ENCODE results near the gene SNTG2.

The SNTG2 gene

DNA sequence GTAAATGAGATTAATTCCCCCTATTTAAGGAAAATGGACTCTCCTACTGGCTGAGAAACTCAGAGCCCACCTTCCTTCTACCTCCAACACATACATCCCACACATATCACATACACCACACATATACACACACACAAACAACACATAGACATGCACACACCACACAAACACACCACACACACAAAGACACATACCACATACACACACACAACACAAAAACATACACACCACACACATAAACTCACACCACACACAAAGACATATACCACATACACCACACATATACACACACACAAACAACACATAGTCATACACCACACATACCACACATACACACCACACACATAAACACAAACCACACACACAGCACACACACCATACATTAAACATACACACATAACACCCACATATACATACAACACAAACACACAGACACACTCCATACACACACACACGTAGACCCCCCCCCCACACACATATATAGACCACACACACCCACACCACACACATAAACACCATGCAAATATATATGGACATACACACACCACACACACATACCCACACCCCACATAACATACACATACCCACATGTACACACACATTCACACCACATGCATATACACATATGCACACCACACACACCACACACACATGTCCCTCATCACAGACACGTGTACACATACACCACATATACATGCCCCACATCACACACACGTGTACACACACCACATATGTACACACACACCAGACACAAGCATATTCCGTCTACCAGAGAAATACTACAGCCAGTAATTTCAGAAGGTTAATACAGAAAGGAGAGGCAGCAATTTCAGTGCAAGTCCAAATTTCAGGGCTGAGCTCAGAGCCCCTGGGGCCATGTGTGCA, 204.3 kb downstream of the SNTG2 start:
- no peak for DNase-seq

DNA sequence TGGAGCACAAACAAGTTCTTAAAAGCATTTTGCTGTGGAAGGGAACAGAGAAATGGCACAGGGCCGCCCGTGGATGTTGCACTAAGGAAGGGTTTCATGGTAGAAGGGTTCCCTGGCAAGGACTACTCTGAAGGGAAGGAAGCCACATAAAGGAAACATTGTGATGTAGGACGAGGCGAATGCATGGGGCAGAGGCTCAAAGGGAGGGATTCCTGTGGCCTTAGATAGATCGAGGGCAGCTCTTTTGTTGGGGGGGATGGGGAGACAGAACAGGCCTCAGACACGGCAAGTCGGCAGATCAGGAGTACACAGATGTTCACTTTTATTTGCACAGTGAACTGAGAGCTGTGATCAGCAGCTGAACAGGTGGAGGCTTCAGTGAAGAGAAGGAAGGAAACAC, 205.4 kb downstream of the SNTG2 start:
- DNase-seq = no peak

DNA sequence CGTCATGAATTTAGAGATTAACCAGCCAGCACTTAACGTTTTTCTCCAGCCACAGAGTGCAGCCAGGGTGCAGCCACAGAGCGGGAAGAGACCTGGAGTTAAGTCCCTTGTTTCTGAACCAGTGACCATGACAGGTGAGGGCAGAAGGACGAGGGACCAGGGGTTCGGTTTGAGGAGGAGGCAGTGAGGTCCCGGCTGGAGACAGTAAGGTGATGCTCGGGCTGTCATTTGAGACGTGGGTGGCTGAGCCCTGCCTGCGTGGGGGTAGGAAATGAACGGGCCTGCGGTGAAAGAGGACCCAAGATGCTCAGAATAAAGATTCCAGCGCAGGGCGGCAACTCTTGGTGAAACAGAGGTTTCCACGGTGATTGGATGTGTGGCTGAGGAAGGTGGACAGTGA, 205.9 kb downstream of the SNTG2 start:
- DNase-seq = no peak

DNA sequence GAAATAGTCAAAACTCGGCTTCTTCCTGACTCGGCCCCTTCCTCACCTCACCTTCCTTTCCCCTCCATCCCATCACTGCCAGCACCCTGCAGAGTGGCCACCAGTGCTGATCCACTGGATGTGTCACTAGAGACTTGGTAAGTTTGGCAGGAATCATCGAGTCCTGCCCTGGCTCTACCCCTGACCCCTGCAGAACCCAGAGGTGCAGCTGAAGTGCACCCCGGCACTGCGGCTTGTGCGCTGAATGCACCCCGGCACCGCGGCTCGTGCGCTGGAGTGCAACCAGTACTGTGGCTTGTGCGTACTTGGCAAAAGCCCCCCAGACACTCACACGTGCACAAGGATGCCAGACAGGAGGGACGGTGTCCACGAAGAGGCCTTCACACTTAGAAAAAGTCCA, 206.5 kb downstream of the SNTG2 start:
- DNase-seq = no peak

DNA sequence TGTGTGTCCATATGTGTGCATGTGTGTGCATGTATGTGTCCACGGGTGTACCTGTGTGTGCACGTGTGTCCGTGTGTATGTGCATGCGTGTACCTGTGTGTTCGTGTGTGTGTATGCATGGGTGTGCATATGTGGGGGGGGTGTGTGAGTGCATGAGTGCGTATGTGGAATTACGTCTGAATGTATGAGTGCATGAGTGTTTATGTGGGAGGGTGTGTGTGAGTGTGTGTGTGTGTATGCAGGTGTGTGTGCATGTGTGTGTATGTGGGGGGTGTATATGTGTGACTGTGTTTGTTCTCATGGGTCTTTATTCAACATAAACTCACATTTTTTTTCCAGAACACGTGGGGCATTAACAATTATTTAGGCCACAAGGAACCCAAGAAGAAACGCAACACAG, 208.4 kb downstream of the SNTG2 start:
- no peak for DNase-seq

DNA sequence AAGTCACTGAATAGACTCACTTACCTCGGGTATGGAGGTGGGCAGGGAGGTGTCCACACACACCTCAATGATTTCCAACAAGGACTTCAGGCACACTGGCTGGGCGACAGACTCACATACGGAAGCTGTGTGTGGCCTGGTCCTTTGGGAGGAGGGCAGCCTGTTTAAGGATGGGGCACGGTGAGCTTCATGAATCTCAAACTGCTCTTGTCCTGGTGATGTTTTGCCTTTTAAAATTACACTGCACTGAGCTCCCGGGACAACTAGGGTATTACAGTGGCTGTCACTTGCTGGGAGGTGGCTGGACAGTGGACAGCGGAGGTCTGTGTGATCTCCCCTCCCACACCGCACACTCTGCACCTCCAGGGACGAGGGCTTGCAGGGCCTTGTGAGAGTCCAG, 211.6 kb downstream of the SNTG2 start:
- DNase-seq = no peak

DNA sequence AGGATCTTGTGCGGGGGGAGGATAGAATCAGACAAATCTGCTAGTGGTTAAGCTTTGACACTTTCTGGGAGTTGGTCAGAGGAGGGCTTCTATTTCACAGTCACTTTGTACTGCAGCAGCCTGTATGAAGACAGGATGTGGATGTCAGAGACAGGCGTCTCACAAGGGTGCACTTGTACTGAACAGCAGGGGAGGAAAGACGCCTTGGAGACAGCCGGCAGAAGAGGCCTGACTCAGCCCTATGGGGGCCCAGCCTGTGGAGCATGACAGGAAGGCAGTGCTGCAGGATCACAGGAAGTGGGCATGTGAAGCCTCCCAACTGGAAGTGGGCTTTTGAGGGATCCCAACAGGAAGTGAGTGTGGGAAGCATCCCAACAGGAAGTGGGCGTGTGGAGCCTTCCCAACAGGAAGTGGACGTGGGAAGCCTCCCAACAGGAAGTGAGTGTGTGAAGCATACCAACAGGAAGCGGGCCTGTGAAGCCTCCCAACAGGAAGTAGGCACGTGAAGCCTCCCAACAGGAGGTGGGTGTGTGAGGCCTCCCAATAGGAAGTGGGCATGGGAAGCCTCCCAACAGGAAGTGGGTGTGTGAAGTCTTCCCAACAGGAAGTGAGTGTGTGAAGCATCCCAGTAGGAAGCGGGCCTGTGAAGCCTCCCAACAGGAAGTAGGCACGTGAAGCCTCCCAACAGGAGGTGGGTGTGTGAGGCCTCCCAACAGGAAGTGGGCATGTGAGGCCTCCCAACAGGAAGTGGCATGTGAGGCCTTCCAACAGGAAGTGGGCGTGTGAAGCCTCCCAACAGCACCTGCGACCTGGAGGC, 212.3 kb downstream of the SNTG2 start:
- peak; percentile 63 for DNase-seq

DNA sequence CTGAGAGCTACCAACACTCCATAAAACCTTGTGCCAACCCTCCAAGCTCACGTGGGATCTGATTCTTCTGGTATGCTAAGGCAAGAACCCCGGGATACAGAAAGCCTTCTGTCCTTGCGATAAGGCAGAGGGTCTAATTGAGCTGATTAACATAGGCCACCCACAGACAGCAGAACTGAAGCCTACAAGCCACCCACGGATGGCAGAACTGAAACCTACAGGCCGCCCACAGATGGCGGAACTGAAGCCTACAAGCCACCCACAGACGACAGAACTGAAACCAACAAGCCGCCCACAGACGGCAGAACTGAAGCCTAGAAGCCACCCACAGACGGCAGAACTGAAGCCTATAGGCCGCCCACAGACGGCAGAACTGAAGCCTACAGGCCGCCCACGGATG, 216.3 kb downstream of the SNTG2 start:
- DNase-seq = no peak

DNA sequence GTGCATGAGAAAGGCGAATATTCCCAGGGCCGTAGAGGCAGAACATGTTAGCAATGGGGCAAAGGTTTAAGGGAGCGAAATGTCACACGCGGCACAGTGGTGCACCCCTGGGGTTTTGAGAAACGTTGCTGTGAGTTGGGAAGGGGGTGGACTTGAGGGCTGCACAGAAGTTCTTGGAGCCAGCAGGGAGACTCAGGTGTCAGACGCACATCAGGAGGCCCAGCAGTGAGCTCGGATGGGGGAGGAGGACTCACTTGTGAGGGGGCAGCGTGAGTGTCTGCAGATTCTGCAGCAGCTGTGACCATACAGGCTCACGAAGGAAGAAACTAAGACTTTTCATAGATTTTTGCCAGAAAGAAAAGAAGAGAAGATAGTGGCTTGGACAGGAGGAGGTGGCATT, 218.2 kb downstream of the SNTG2 start:
- no peak for DNase-seq

DNA sequence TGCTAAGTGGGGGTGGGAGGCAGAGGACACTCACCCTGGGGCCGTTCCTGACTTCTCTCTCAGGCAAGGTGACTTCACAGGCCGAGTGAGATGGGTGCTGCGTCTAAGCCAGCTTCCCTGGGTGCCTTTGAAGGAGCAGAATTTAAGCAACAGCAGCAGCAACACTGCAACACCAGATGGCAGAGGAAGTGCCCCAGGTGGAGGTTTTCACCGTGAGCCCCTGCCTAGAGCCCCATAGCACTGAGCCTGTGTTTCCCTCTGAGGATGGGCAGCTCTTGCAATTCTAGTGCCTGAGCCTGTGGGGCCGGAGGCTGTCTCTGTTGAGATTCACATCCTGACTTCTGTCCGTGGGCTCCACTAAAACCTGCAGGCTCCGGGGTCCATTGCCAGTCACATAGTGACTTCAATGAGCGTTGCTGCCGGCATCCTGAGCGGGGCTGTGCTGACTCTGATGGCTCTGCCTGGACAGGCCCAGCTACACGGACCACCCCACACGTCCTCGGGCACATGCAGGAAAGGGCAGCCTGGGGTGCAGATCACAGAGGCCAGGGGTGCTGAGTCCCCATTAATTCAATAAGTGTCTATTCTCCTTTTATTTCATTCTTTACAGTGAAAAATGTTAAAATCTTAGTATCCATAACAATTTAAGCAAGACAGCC, 218.8 kb downstream of the SNTG2 start:
- DNase-seq = no peak

DNA sequence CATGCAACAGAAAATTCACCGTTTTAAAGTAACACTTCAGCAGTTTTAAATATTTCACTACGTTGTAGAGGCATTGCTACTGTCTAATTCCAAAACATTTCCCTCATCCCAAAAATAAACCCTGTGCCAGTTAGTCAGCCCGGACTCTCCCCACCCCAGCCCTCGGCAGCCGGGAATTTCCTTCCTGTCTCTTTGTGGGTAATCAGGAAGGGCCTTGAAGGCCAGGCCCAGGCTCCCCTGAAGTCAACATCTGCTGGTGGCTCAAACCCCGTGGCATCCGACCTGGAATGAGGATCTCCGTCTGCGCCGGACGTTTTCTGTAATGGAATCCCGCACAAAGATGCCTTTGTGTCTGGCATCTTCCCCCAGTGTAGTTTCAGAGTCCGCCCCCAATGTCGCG, 219.6 kb downstream of the SNTG2 start:
- DNase-seq = no peak

DNA sequence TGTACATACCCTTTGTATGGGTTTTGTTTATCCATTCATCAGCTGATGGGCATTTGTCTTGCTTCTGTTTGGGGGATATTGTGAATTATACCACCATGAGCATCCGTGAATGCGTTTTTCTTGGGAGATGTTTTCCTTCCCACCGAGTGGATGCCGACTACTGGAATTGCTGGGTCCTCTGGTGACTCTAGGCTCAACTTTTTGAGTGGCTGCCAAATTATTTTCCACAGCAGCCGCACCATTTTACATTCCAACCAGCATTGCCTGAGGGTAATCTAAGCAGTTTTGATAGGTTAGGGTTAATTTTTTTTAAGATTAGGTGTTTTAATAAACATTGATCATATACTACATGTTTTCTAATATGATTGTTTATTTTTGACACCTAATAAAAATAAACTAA, 220.1 kb downstream of the SNTG2 start:
- DNase-seq = no peak

DNA sequence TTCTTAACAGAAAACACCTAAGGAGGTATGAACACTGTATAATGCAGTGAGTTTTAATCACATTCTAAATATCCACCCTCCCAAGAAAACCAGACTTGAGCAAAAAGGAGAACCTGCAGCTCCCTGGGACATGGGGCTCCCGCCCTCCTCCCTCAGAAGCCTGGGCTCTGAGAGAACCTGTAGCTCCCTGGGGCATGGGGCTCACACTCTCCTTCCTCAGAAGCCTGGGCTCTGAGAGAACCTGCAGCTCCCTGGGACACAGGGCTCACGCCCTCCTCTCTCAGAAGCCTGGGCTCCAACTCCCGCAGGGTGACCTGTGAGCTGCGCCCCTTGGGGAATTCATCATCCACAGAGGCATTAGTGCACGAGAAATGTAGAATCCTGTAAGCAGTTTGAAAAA, 222.9 kb downstream of the SNTG2 start:
- DNase-seq = no peak

DNA sequence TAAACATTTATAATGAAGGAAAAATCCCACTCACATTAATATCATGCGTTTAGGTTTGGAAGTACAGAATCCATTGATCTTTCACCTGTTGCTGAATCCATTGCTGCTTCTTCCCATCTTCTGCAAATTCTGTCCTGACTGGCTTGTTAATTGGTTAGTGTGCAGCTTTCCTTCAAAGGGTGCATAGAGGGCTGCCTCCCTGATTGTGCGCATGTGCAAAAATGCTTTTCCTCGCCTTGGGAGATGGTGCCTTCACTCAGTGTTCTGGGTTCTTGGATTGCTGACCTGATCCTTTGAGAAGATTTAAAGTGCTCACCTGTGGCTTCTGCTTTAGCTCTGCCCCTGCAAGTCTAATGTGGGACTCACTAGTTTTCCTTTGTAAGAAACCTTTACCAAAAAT, 231.2 kb downstream of the SNTG2 start:
- no peak for DNase-seq

DNA sequence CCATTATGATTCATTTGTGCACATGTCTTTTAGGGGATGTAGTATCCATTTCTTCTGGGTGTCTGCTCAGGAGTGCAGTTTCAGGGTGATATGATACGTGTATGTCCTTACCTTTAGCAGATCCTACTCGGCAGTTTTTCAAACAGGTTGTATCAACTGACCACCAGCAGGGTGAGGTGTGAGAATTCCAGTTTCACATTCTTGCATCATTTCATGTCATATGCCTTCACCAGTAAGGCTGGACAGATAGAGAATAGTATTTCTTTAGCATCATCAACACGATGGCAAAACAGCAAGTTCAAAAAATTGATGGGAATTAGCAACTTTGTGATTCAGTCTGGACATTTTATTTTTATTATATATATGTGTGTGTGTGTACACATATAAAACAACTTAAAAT, 232.7 kb downstream of the SNTG2 start:
- no peak for DNase-seq

DNA sequence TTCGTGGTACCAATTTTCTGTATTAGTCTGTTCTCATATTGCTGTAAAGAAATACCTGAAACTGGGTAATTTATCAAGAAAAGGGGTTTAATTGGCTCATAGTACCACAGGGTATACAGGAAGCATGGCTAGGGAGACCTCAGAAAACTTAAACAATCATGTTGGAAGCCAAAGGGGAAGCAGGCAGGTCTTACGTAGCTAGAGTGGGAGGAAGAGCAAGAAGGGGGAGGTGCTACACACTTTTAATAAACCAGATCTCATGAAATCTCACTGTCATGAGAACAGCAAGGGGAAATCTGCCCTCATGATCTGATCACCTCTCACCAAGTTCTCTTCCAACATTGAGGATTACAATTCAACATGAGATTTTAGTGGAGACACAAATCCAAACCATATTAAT, 235.8 kb downstream of the SNTG2 start:
- DNase-seq = no peak

DNA sequence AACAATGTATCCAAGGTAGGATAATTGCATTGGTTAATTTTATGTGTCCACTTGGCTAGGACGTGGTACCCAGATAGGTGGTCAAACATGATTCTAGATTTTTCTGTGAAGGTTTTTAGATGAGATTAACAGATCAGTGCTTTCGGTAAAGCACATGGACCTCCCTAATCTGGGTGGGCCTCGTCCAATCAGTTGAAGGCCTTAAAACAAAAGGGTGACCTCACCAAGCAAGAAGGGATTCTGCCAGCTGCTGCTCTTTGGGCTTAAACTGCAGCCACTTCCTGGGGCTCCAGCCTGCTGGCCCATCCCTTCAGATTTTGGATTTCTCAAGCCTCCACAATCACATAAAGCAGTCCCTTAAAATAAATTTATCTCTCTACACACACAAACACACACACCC, 236.5 kb downstream of the SNTG2 start:
- DNase-seq = no peak

DNA sequence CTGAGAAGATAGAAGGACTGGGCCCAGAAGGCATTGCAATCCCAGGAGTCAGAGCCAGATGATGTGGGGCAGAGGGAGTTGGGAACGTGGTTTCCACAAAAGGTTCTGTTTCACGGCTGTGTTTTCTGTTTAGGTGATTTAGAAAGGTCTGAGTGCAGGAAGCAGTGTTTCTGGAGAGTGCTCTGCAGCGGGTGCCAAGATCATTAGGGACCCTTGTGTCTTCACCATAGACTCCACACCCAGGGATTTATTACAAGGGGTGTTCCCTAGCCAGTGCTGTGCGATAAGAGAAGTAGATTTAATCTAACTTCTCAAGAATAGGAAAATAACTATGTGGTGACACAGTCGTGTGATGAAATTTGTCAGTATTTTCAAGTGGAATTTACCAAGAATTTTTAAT, 241.5 kb downstream of the SNTG2 start:
- no peak for DNase-seq

DNA sequence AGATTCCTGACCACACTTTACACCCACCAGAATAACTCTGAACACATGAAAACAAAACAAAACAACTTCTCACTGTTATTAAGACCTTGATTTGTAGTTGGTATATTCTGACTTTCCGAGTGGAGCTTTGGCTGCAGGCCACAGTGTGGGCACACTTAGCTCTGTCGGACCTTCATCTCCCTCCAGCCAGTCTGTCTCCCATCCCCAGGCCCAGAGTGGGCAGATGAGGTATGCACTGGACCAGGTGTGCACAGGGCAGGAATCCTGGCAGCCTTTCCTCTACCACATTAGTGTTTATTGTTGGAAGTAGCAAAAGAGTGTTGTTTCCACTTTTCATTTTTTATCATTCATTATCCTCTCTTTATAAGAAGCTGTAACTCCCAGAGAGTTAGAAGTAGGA, 243.2 kb downstream of the SNTG2 start:
- no peak for DNase-seq

DNA sequence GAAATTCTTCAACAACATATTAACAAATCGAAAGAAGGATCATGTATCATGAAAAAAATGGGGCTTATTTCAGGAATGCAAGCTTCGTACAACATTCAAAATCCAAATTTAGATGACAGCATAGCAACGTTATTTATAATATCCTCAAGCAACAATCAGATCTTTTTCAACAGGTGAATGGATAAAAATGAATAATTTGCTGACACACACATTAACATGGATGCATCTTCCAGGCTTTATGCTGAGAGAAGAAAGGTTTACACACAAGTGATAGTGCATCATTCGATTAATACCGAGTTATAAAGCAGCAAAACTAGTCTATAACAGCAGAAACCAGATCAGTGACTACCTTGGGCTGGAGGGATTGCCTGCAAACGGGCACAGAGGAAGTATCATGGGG, 253.1 kb downstream of the SNTG2 start:
- no peak for DNase-seq

DNA sequence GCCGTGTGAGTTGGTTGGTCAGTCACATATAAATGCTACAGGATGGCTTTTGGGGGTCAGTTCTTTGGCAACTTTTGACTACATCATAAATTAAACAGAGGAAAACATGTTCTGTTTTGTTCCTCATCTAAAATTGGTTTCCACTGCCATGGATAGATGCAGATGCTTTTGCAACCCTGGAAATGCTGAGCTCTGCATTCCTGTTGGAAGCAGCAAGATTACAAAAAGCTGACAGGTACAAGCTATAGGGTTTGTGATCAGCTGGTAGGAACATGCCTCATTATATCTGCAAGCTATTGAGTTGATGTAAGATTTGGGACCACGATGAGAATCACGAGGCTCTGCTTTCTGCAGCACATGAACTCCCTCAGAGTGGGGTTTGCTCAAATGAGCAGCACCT, 255.2 kb downstream of the SNTG2 start:
- DNase-seq = no peak

DNA sequence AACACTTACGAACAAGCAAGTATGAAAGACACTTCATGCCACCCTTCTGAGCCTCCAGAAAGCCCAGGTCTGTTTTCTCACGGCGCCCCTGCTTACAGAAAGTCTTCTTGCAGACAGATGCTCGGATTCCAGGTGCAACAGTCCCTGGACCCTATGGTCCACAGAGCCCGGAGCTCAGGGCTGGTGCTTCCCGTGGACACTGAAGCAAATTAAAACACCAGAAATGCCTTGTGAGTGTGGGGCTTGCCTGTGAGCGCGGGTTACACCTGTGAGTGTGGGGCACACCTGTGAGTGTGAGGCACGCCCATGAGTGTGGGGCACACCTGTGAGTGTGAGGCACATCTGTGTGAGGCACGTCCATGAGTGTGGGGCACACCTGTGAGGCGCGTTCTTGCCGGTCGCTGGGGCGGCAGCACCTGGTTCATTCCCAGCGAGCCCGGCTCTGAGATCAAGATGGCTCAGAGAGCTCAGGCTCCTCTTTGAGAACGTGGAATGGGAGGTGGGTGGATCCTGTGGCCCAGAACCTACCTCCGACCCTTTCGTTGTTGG, 257.4 kb downstream of the SNTG2 start:
- DNase-seq = no peak

DNA sequence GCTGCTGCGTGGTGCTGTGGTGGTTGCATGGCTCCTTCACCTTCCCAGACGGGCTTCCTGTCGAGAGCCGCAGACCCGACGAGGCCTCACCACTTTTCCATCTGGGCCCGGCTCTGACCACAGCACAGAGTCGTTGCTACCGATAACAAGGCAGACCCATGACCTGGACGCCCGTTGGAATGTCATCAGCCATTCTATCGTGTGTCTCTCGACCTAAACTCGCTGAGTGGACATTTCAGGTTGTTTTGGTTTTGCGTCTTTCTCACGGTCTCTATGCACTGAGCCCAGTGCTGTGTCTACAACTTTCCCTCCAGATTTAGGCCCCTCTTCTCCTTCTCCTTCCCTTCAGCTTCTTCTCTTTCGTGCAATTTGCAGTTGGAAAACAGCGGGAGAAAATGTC, 257.9 kb downstream of the SNTG2 start:
- no peak for DNase-seq

DNA sequence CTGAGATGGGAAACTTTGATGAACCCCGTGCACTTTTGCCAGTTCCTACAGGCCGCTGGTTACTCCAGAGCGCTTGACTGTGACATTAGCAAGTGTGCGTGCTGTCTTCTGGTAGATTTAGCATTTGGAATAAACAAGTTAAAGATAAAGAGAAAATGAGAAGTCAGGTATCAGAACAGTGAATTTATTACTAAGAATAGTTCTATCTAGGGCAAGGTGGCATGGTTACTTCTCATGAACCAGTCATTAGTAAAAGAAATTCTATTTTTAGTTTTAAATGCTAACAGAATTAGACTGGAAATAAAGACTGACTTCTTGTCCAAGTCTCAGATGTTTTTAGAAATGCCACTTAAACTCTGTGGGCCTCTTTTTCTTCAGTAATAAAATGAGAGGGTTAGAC, 258.6 kb downstream of the SNTG2 start:
- no peak for DNase-seq

All from CD4-positive, alpha-beta T cell treated with Interleukin-17A for 4 hours (primary cell).